HUES64 (cell line): ENCODE data around the gene MT1X.

Source experiments
- H3K27ac ChIP-seq: 2 replicates; pipeline ENCODE4 v1.7.0; 2013; ENCODE audit warnings: low read depth, low read length, inconsistent platforms
- H3K27me3 ChIP-seq: 2 replicates; pipeline ENCODE4 v1.6.1; 2013; ENCODE audit warnings: mild to moderate bottlenecking, low read length; ENCODE audit not compliant: insufficient read depth
- H3K36me3 ChIP-seq: 2 replicates; pipeline ENCODE4 v1.6.1; 2013; ENCODE audit warnings: mild to moderate bottlenecking, low read length; ENCODE audit not compliant: insufficient read depth
- H3K4me1 ChIP-seq: 2 replicates; pipeline ENCODE4 v1.6.1; 2013; ENCODE audit warnings: mild to moderate bottlenecking, low read length, moderate library complexity; ENCODE audit not compliant: insufficient read depth
- H3K4me3 ChIP-seq: 2 replicates; pipeline ENCODE4 v1.5.1; 2013; ENCODE audit warnings: mild to moderate bottlenecking, low read length, moderate library complexity
- H3K9ac ChIP-seq: 2 replicates; pipeline ENCODE4 v1.6.1; 2013; ENCODE audit warnings: mild to moderate bottlenecking, low read depth, low read length
- H3K9me3 ChIP-seq: 2 replicates; pipeline ENCODE4 v1.6.1; 2013; ENCODE audit warnings: low read depth, low read length; ENCODE audit not compliant: insufficient read depth
- WGBS: fragments of 150-250, 120-280 bp; methylation state at CpG from one replicate; pipeline ENCODE4 v1.1.7; 2013; ENCODE audit warnings: missing lambda C conversion rate; 5-methylcytosine and 5-hydroxymethylcytosine counted together

Gene MT1X

GRCh38 chr16:56700195-56700594 lies 17.9 kb downstream of the MT1X start:
- no peaks in the 10 kb centered on the region for H3K27me3 ChIP-seq
- H3K9ac ChIP-seq = no peak overlapping the region
- H3K27ac ChIP-seq = no peak overlapping the region
- H3K36me3 ChIP-seq = no peaks in the 10 kb centered on the region
- no CpG with 5 or more reads among the region's 1 CpG for WGBS
- 0 out of 2 replicates have a peak, but pooled peaks cover 3% of the 10 kb centered on the region for H3K9me3 ChIP-seq
- no peak overlapping the region for H3K4me3 ChIP-seq
- H3K4me1 ChIP-seq = peaks cover 6% of the 10 kb centered on the region; the same call in 1 of the 2 replicates

GRCh38 chr16:56700631-56701030 lies 18.4 kb downstream of the MT1X start:
- Histone ChIP-seq H3K27me3 (no peaks in the 10 kb centered on the region), H3K36me3 (no peaks in the 10 kb centered on the region), H3K27ac (no peak overlapping the region), H3K4me1 (peaks cover 6% of the 10 kb centered on the region; the same call in 1 of the 2 replicates), H3K9ac (no peak overlapping the region), H3K9me3 (0 out of 2 replicates have a peak, but pooled peaks cover 3% of the 10 kb centered on the region), H3K4me3 (no peak overlapping the region)
- 93% methylated on average over 1 of the region's 1 CpG for WGBS

- WGBS = 75% methylated on average over 7 of the region's 7 CpGs
- Histone ChIP-seq H3K4me3 (no peak overlapping the region), H3K9me3 (0 out of 2 replicates have a peak, but pooled peaks cover 3% of the 10 kb centered on the region), H3K9ac (no peak overlapping the region), H3K4me1 (peaks cover 6% of the 10 kb centered on the region; the same call in 1 of the 2 replicates), H3K27ac (no peak overlapping the region), H3K36me3 (no peaks in the 10 kb centered on the region), H3K27me3 (no peaks in the 10 kb centered on the region)
Measured at GRCh38 chr16:56701534-56701933, 19.3 kb downstream of the MT1X start.

- no peaks in the 10 kb centered on the region for H3K36me3 ChIP-seq
- no peaks in the 10 kb centered on the region for H3K27me3 ChIP-seq
- H3K27ac ChIP-seq = no peak overlapping the region
- H3K4me1 ChIP-seq = peaks cover 6% of the 10 kb centered on the region; the same call in 1 of the 2 replicates
- no peak overlapping the region for H3K9ac ChIP-seq
- WGBS = 93% methylated on average over 4 of the region's 5 CpGs
- no peaks in the 10 kb centered on the region for H3K9me3 ChIP-seq
- no peak overlapping the region for H3K4me3 ChIP-seq
Measured at GRCh38 chr16:56702836-56703235, 20.6 kb downstream of the MT1X start.

- WGBS = 84% methylated on average over 13 of the region's 13 CpGs
- Histone ChIP-seq H3K36me3 (no peaks in the 10 kb centered on the region), H3K27me3 (no peaks in the 10 kb centered on the region; the same call in 1 of the 2 replicates), H3K4me3 (no peak overlapping the region), H3K27ac (no peak overlapping the region), H3K4me1 (no peaks in the 10 kb centered on the region), H3K9me3 (no peaks in the 10 kb centered on the region), H3K9ac (no peak overlapping the region)
Measured at GRCh38 chr16:56708525-56709442, 26.5 kb downstream of the MT1X start.

GRCh38 chr16:56709443-56710040 lies 27.3 kb downstream of the MT1X start:
- H3K9ac ChIP-seq = no peak overlapping the region
- no peaks in the 10 kb centered on the region for H3K4me1 ChIP-seq
- no peaks in the 10 kb centered on the region for H3K36me3 ChIP-seq
- no peak overlapping the region for H3K4me3 ChIP-seq
- no peaks in the 10 kb centered on the region; the same call in 1 of the 2 replicates for H3K27me3 ChIP-seq
- no peaks in the 10 kb centered on the region for H3K9me3 ChIP-seq
- no peak overlapping the region for H3K27ac ChIP-seq
- 81% methylated on average over 4 of the region's 4 CpGs for WGBS

- Histone ChIP-seq H3K27me3 (peaks cover 2% of the 10 kb centered on the region; the same call in 1 of the 2 replicates), H3K4me3 (no peak overlapping the region), H3K36me3 (no peaks in the 10 kb centered on the region), H3K9me3 (no peaks in the 10 kb centered on the region), H3K9ac (no peak overlapping the region), H3K4me1 (no peaks in the 10 kb centered on the region), H3K27ac (no peak overlapping the region)
- WGBS = 89% methylated on average over 3 of the region's 3 CpGs
Measured at GRCh38 chr16:56710181-56710737, 28.0 kb downstream of the MT1X start.

GRCh38 chr16:56711862-56712261 lies 29.6 kb downstream of the MT1X start:
- no peaks in the 10 kb centered on the region for H3K36me3 ChIP-seq
- no peak overlapping the region for H3K4me3 ChIP-seq
- no peaks in the 10 kb centered on the region for H3K4me1 ChIP-seq
- peaks cover 5% of the 10 kb centered on the region; the same call in 1 of the 2 replicates for H3K27me3 ChIP-seq
- no peaks in the 10 kb centered on the region for H3K9me3 ChIP-seq
- H3K27ac ChIP-seq = no peak overlapping the region
- 93% methylated on average over 1 of the region's 2 CpGs for WGBS
- no peak overlapping the region for H3K9ac ChIP-seq

- Histone ChIP-seq H3K36me3 (no peaks in the 10 kb centered on the region), H3K4me1 (no peaks in the 10 kb centered on the region), H3K9ac (no peak overlapping the region), H3K4me3 (no peak overlapping the region), H3K9me3 (no peaks in the 10 kb centered on the region), H3K27ac (no peak overlapping the region), H3K27me3 (peaks cover 7% of the 10 kb centered on the region; the same call in 1 of the 2 replicates)
- 100% methylated on average over 2 of the region's 2 CpGs for WGBS
Measured at GRCh38 chr16:56713794-56714193, 31.5 kb downstream of the MT1X start.

- Histone ChIP-seq H3K4me3 (no peak overlapping the region), H3K27me3 (peaks cover 7% of the 10 kb centered on the region; the same call in 1 of the 2 replicates), H3K9me3 (no peaks in the 10 kb centered on the region), H3K36me3 (no peaks in the 10 kb centered on the region), H3K27ac (no peak overlapping the region), H3K9ac (no peak overlapping the region), H3K4me1 (no peaks in the 10 kb centered on the region)
- WGBS = 90% methylated on average over 4 of the region's 4 CpGs
Measured at GRCh38 chr16:56715126-56715525, 32.9 kb downstream of the MT1X start.

- Histone ChIP-seq H3K27ac (no peak overlapping the region), H3K4me3 (no peak overlapping the region), H3K9ac (no peak overlapping the region), H3K9me3 (no peaks in the 10 kb centered on the region), H3K4me1 (no peaks in the 10 kb centered on the region), H3K27me3 (peaks cover 7% of the 10 kb centered on the region), H3K36me3 (no peaks in the 10 kb centered on the region)
- 98% methylated on average over 3 of the region's 3 CpGs for WGBS
Measured at GRCh38 chr16:56716761-56717160, 34.5 kb downstream of the MT1X start.
